ENCODE results near the gene KRT72. TPM values are rescaled to one million over a fixed set of nuclear protein-coding genes. Genes with fewer than 3 reads are reported as not detected.

The KRT72 gene
- total and polyA plus RNA-seq, 2 of the 13 experiments (the other 11 are each of a cell fraction or from before 2014, with no cell fraction given): not detected

DNA sequence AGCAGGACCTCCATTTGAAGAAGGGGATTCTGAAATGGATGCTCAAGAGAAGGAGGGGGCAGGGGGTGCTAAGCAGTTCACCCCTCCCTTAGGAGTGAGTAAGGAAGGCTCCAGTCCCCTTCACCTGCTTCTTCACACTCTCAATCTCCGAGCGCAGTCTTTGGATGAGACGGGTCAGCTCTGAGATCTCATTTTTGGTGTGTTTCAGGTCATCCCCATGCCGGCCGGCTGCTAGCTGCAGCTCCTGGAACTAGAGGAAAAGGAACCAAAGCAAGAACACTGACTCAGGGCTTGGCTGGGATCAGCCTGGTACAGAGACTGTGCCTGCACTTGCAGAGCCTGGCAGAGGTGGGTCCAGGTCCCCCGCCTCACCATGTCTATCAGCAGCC lies 9.8 kb upstream of the KRT72 start:
- ChIA-PET CTCF (ENCODE audit: low intra/inter-chr PET ratio, low total read pairs) (no interaction called here), POLR2A (no interaction called here)
- Histone ChIP-seq H3K9me3 (ENCODE audit: low read length) (no peaks in the 10 kb centered on the region), H3K4me2 (ENCODE audit: low read depth, low read length) (no peak overlapping the region), H3K79me2 (ENCODE audit: insufficient read depth, low read length) (no peaks in the 10 kb centered on the region), H3K9ac (ENCODE audit: insufficient read depth, low read depth, low read length) (no peak overlapping the region), H3K27ac (ENCODE audit: extremely low read length, insufficient read depth, low read length) (no peak overlapping the region), H3K4me3 (replicated peaks in 1 of 3; ENCODE audit: insufficient read depth in 1 of 3, low read depth in 2 of 3, low read length in 3 of 3) (no peak overlapping the region), H4K20me1 (ENCODE audit: insufficient read depth, low read length) (no peaks in the 10 kb centered on the region), H3K27me3 (ENCODE audit: control insufficient read depth in 1 of 2, insufficient read depth in 2 of 2, low read length in 2 of 2) (peaks cover 1 to 27% of the 10 kb centered on the region in 2 experiments; a peak in 3 of 5 replicates), H2AFZ (ENCODE audit: low read length) (no peak overlapping the region), H3K36me3 (replicated peaks in 1 of 2; ENCODE audit: control insufficient read depth in 1 of 2, insufficient read depth in 2 of 2, low read length in 2 of 2) (no peaks in the 10 kb centered on the region), H3K4me1 (ENCODE audit: insufficient read depth, low read length) (no peaks in the 10 kb centered on the region)
- intact Hi-C loops (cut with micrococcal nuclease; ENCODE audit: unreplicated experiment) (no loop called here), in situ Hi-C loops (cut with HindIII; ENCODE audit: extremely low pct_ligation_motif_present, low pct_unique_long_range_greater_than_20kb) (no loop called here)
- TF ChIP-seq SNAPC2 (CRISPR knock-in tag; IDR thresholded peaks at IDR 0.05): no peak
- no peak for TF ChIP-seq NKX3-1 (CRISPR knock-in tag; IDR thresholded peaks at IDR 0.05)
- TF ChIP-seq ZSCAN12 (CRISPR knock-in tag; IDR thresholded peaks at IDR 0.05): no peak
- no peak for TF ChIP-seq RBFOX2 (IDR thresholded peaks at IDR 0.05; ENCODE audit: low read depth, low read length)
- TF ChIP-seq, protein P1, sequence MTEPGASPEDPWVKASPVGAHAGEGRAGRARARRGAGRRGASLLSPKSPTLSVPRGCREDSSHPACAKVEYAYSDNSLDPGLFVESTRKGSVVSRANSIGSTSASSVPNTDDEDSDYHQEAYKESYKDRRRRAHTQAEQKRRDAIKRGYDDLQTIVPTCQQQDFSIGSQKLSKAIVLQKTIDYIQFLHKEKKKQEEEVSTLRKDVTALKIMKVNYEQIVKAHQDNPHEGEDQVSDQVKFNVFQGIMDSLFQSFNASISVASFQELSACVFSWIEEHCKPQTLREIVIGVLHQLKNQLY (CRISPR knock-in tag; IDR thresholded peaks at IDR 0.05): no peak
- TF ChIP-seq CC2D1A (CRISPR knock-in tag; IDR thresholded peaks at IDR 0.05): no peak
- TF ChIP-seq ZNF766 (CRISPR knock-in tag; IDR thresholded peaks at IDR 0.05; ENCODE audit: borderline replicate concordance): no peak
- TF ChIP-seq, protein P2, sequence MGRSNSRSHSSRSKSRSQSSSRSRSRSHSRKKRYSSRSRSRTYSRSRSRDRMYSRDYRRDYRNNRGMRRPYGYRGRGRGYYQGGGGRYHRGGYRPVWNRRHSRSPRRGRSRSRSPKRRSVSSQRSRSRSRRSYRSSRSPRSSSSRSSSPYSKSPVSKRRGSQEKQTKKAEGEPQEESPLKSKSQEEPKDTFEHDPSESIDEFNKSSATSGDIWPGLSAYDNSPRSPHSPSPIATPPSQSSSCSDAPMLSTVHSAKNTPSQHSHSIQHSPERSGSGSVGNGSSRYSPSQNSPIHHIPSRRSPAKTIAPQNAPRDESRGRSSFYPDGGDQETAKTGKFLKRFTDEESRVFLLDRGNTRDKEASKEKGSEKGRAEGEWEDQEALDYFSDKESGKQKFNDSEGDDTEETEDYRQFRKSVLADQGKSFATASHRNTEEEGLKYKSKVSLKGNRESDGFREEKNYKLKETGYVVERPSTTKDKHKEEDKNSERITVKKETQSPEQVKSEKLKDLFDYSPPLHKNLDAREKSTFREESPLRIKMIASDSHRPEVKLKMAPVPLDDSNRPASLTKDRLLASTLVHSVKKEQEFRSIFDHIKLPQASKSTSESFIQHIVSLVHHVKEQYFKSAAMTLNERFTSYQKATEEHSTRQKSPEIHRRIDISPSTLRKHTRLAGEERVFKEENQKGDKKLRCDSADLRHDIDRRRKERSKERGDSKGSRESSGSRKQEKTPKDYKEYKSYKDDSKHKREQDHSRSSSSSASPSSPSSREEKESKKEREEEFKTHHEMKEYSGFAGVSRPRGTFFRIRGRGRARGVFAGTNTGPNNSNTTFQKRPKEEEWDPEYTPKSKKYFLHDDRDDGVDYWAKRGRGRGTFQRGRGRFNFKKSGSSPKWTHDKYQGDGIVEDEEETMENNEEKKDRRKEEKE (IDR thresholded peaks at IDR 0.05): no peak
- TF ChIP-seq, protein P3, sequence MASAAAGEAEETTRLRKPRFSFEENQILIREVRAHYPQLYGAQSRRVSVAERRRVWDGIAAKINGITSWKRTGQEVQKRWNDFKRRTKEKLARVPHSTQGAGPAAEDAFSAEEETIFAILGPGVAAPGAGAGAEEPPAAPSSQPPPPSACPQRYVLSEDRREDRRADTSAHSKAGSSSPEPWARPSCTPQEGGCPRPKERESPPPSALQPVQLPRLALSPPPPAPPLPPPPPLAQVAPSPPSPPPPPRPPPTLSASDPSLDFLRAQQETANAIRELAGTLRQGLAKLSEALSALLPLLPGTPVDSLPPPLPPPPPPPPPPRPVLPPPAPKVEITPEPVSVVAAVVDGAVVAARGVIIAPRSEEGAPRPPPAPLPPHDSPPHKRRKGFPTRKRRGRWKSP (CRISPR knock-in tag; IDR thresholded peaks at IDR 0.05): no peak
- TF ChIP-seq, protein P4, sequence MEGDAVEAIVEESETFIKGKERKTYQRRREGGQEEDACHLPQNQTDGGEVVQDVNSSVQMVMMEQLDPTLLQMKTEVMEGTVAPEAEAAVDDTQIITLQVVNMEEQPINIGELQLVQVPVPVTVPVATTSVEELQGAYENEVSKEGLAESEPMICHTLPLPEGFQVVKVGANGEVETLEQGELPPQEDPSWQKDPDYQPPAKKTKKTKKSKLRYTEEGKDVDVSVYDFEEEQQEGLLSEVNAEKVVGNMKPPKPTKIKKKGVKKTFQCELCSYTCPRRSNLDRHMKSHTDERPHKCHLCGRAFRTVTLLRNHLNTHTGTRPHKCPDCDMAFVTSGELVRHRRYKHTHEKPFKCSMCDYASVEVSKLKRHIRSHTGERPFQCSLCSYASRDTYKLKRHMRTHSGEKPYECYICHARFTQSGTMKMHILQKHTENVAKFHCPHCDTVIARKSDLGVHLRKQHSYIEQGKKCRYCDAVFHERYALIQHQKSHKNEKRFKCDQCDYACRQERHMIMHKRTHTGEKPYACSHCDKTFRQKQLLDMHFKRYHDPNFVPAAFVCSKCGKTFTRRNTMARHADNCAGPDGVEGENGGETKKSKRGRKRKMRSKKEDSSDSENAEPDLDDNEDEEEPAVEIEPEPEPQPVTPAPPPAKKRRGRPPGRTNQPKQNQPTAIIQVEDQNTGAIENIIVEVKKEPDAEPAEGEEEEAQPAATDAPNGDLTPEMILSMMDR (CRISPR knock-in tag; IDR thresholded peaks at IDR 0.05): no peak
- no peak for TF ChIP-seq RARA (CRISPR knock-in tag; IDR thresholded peaks at IDR 0.05)
- no peak for TF ChIP-seq HHEX (CRISPR knock-in tag; IDR thresholded peaks at IDR 0.05)
- no peak for TF ChIP-seq JUND (CRISPR knock-in tag; IDR thresholded peaks at IDR 0.05)
- no peak for TF ChIP-seq ZNF44 (CRISPR knock-in tag; IDR thresholded peaks at IDR 0.05)
- TF ChIP-seq RBM22 (optimal IDR thresholded peaks at IDR 0.05; ENCODE audit: low read length): no peak
- DNase-seq (ENCODE audit: low spot score): no peak
- ATAC-seq: no peak
- FAIRE-seq: no peak
- WGBS (ENCODE audit: low lambda C conversion rate): 40% methylated on average over 3 of the region's 6 CpGs
- BruUV-seq (replicated peaks): no TSS peak
